Omental fat pad (tissue), 4 donors: ENCODE results near the gene EXOSC10. TPM values are rescaled to one million over a fixed set of nuclear protein-coding genes. Genes with fewer than 3 reads are reported as not detected.
"Not testable (repeated sequence)": the region's sequence is repeated elsewhere in the genome, so short reads cannot be mapped to it uniquely, and the experiment has no call there.

Experiments used
- ATAC-seq: fragments of 150-250 bp; one replicate; pipeline ENCODE4 v1.9.1; 2016; ENCODE audit warnings: mild to moderate bottlenecking, moderate library complexity; ENCODE audit not compliant: low FRiP score
- DNase-seq: peaks from one replicate; pipeline ENCODE4 v3.0.0-alpha.2; 2019; ENCODE audit warnings: low spot score
- total RNA-seq, 4 donors: library from RNA; depleted of rRNA; stranded (reverse); fragments of >200 nt; gene quantifications; one replicate each; pipeline ENCODE4 v1.1.0, GENCODE V29; 2016
- TF ChIP-seq, protein P1 (sequence below), 3 donors: fragments of 450-650 bp; IDR thresholded peaks; one replicate each; pipeline ENCODE4 v1.5.1; 2016 to 2017; ENCODE audit warnings: antibody characterized with exemption in 3 of 3, mild to moderate bottlenecking in 3 of 3, moderate library complexity in 2 of 3

EXOSC10 gene
- total RNA-seq, 4 donors from 2014 or later, result 39.7 to 65.4 (median 56.9) TPM

GRCh38 chr1:11068600-11069473 is 30.8 kb downstream of the EXOSC10 start:
- ATAC-seq (no peak), DNase-seq (no peak)
- TF ChIP-seq, protein P1, sequence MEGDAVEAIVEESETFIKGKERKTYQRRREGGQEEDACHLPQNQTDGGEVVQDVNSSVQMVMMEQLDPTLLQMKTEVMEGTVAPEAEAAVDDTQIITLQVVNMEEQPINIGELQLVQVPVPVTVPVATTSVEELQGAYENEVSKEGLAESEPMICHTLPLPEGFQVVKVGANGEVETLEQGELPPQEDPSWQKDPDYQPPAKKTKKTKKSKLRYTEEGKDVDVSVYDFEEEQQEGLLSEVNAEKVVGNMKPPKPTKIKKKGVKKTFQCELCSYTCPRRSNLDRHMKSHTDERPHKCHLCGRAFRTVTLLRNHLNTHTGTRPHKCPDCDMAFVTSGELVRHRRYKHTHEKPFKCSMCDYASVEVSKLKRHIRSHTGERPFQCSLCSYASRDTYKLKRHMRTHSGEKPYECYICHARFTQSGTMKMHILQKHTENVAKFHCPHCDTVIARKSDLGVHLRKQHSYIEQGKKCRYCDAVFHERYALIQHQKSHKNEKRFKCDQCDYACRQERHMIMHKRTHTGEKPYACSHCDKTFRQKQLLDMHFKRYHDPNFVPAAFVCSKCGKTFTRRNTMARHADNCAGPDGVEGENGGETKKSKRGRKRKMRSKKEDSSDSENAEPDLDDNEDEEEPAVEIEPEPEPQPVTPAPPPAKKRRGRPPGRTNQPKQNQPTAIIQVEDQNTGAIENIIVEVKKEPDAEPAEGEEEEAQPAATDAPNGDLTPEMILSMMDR (IDR thresholded peaks at IDR 0.05), result no peak

DNA sequence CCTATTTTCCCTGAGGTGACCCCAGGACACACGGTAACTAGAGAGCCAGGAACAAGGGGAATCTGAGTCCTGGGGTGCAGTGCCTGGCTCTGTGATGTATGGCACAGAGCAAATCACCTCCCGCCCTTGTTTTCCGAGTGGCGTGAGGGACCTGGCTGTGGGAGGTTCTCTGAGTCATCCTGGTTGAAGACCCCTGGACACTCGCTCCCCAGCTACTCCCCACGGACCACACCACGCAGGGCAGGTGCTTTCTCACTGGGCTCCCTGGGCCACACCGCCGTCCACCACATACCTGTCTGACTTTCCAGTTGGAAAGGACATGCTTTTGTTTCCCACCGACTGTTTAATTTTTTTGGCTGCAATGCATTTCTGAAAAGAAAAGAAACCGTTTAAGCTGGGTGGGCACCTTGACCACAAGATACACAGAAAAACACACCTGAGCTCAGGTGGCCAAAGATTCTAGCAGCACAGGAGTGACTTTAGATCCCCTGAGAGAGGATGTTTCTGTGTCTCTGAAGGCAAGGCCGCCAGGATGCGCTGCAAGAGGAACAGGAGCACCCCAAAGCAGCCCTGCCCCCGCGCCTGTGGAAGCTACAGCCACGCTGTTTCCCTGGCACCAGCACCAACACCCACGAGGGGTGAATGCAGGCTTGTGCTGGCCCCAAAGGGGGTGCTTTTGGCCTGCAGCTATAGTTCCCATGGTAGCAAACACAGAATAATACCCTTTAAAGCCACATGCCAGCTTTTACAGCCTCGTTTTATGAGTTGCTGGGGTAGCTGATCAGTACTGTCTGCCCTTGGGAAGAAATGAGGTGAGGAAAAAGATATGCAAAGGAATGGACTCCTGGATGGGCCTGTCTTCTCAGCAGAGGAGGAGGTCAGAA is 31.7 kb downstream of the EXOSC10 start:
- TF ChIP-seq, protein P1 (IDR thresholded peaks at IDR 0.05), result no peak
- no peak for DNase-seq
- no peak for ATAC-seq

- TF ChIP-seq, protein P1 (IDR thresholded peaks at IDR 0.05), result no peak
- ATAC-seq (no peak), DNase-seq (no peak)
Observed at GRCh38 chr1:11065796-11066195, 33.9 kb downstream of the EXOSC10 start.

DNA sequence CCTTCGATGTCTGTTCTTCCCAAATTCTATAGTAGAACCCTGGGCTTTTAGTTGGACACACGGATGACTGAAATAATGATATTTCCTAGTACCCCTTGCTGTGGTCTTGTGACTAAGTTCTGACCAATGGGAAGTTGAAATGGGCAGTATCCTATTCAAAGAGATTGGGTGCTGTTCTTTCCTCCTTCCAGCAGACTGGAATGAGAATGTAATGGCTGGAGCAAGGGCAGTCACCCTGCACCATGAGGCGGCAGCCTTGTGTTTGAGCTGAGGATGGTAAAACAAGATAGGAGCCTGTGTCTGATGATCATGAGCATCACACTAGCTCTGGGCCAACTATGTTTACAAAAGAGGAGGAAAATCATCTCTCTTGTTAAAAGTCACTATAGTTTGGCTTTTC is 34.7 kb downstream of the EXOSC10 start:
- DNase-seq (no peak), ATAC-seq (no peak)
- TF ChIP-seq, protein P1 (IDR thresholded peaks at IDR 0.05), result no peak

GRCh38 chr1:11063937-11064537 is 35.6 kb downstream of the EXOSC10 start:
- not testable (repeated sequence) for DNase-seq, ATAC-seq

- no peak for DNase-seq
- no peak for ATAC-seq
- TF ChIP-seq, protein P1 (IDR thresholded peaks at IDR 0.05), result no peak
Observed at GRCh38 chr1:11062965-11063401, 36.7 kb downstream of the EXOSC10 start.
